ENCODE results near the gene INPP5K.

INPP5K gene

DNA sequence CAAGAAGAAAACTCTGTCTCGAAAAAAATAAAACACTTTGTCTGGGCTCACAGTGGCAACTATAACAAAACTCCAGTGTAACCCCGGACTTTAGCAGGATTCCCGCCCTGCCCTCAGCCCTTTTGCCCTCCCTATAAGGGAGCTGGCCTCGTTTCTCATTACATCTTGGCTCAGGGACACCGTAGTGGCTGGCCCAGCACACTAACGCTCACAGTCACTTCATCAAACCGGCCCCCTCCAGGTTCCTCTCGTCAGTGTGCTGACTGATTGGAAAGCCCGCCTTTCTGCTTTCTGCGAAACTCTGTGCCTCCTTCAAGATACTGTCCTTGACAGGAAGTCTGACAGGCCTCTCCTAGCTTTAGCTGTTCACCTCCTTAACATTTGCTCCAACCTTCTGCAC is 12.7 kb downstream of the INPP5K start (continued):
- TF ChIP-seq, protein P1, sequence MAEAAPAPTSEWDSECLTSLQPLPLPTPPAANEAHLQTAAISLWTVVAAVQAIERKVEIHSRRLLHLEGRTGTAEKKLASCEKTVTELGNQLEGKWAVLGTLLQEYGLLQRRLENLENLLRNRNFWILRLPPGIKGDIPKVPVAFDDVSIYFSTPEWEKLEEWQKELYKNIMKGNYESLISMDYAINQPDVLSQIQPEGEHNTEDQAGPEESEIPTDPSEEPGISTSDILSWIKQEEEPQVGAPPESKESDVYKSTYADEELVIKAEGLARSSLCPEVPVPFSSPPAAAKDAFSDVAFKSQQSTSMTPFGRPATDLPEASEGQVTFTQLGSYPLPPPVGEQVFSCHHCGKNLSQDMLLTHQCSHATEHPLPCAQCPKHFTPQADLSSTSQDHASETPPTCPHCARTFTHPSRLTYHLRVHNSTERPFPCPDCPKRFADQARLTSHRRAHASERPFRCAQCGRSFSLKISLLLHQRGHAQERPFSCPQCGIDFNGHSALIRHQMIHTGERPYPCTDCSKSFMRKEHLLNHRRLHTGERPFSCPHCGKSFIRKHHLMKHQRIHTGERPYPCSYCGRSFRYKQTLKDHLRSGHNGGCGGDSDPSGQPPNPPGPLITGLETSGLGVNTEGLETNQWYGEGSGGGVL (tag by site-specific recombination; IDR thresholded peaks at IDR 0.05): no peak
- no peak for TF ChIP-seq ZFP69B (tag by site-specific recombination; IDR thresholded peaks at IDR 0.05)

- ChIA-PET POLR2A (interaction anchor here (0.8 to 3.9 kb wide), 8 partner anchors 11 to 64 kb away, joined by 3 to 11 read pairs (median 6); partner anchors contain the start of gene INPP5K), CTCF (interaction anchor here (0.7 to 1.1 kb wide), 3 partner anchors 134 to 228 kb away, joined by 3 read pairs; no protein-coding TSS in a partner anchor)
- Histone ChIP-seq H3K36me3 (ENCODE audit: control insufficient read depth in 2 of 2, insufficient read depth in 1 of 2, low read length in 2 of 2) (peaks cover 0 to 49% of the 10 kb centered on the region in 2 experiments; a peak in 2 of 3 replicates), H3K4me1 (ENCODE audit: control insufficient read depth, insufficient read depth, low read length) (no peaks in the 10 kb centered on the region), H3K27ac (ENCODE audit: extremely low read depth, low read depth, low read length) (no peak overlapping the region), H3K4me3 (ENCODE audit: low read depth, low read length) (no peak overlapping the region), H3K9me3 (ENCODE audit: control insufficient read depth, insufficient read depth, low read depth, low read length) (no peaks in the 10 kb centered on the region)
- TF ChIP-seq ZNF248 (tag by site-specific recombination; IDR thresholded peaks at IDR 0.05) (no peak), TSHZ1 (tag by site-specific recombination; IDR thresholded peaks at IDR 0.05; ENCODE audit: borderline replicate concordance) (no peak), ZFP3 (tag by site-specific recombination; IDR thresholded peaks at IDR 0.05; ENCODE audit: low read depth) (no peak), KLF8 (tag by site-specific recombination; IDR thresholded peaks at IDR 0.05) (no peak), YY1 (tag by site-specific recombination; IDR thresholded peaks at IDR 0.05) (no peak), ZNF426 (tag by site-specific recombination; IDR thresholded peaks at IDR 0.05) (no peak), BCL6B (tag by site-specific recombination; IDR thresholded peaks at IDR 0.05) (no peak), PRDM10 (tag by site-specific recombination; IDR thresholded peaks at IDR 0.05) (no peak), ZNF747 (tag by site-specific recombination; IDR thresholded peaks at IDR 0.05) (no peak), REPIN1 (tag by site-specific recombination; IDR thresholded peaks at IDR 0.05; ENCODE audit: low read depth) (no peak), SALL2 (tag by site-specific recombination; IDR thresholded peaks at IDR 0.05; ENCODE audit: borderline replicate concordance) (no peak)
Measured at GRCh38 chr17:1498869-1499268, 17.5 kb downstream of the INPP5K start.

Data from HEK293 (cell line).